SW480 (cell line): Measurements from ENCODE around the gene MB21D2.

Experiments used
- DNase-seq: peaks from one replicate; pipeline ENCODE4 v3.0.0-alpha.2; 2016; ENCODE audit warnings: low spot score

MB21D2 gene

GRCh38 chr3:192833177-192833890 is 84.3 kb downstream of the MB21D2 start:
- DNase-seq, result no peak

GRCh38 chr3:192831801-192832347 is 85.8 kb downstream of the MB21D2 start:
- DNase-seq, result no peak

GRCh38 chr3:192831111-192831644 is 86.5 kb downstream of the MB21D2 start:
- no peak for DNase-seq

GRCh38 chr3:192830291-192831110 is 87.2 kb downstream of the MB21D2 start:
- no peak for DNase-seq

GRCh38 chr3:192827863-192828594 is 89.6 kb downstream of the MB21D2 start:
- no peak for DNase-seq

GRCh38 chr3:192827208-192827607 is 90.4 kb downstream of the MB21D2 start:
- no peak for DNase-seq

GRCh38 chr3:192826214-192827006 is 91.2 kb downstream of the MB21D2 start:
- DNase-seq, result no peak

GRCh38 chr3:192825657-192826200 is 91.9 kb downstream of the MB21D2 start:
- peak; percentile 41 for DNase-seq

- DNase-seq, result no peak
Observed at GRCh38 chr3:192825216-192825615, 92.4 kb downstream of the MB21D2 start.

- no peak for DNase-seq
Observed at GRCh38 chr3:192824313-192824712, 93.3 kb downstream of the MB21D2 start.

GRCh38 chr3:192821161-192821560 is 96.5 kb downstream of the MB21D2 start:
- no peak for DNase-seq

- no peak for DNase-seq
Observed at GRCh38 chr3:192820161-192820560, 97.5 kb downstream of the MB21D2 start.

- peak; percentile 38 for DNase-seq
Observed at GRCh38 chr3:192819001-192819569, 98.6 kb downstream of the MB21D2 start.

GRCh38 chr3:192818126-192818525 is 99.5 kb downstream of the MB21D2 start:
- no peak for DNase-seq

GRCh38 chr3:192817506-192817905 is 100.2 kb downstream of the MB21D2 start:
- no peak for DNase-seq

GRCh38 chr3:192817053-192817452 is 100.6 kb downstream of the MB21D2 start:
- DNase-seq, result no peak

GRCh38 chr3:192816351-192816750 is 101.3 kb downstream of the MB21D2 start:
- DNase-seq, result peak; percentile 62

- DNase-seq, result peak; percentile 53
Observed at GRCh38 chr3:192812743-192813383, 104.8 kb downstream of the MB21D2 start.

- DNase-seq, result no peak
Observed at GRCh38 chr3:192805711-192806110, 111.9 kb downstream of the MB21D2 start.

GRCh38 chr3:192804502-192804901 is 113.2 kb downstream of the MB21D2 start:
- no peak for DNase-seq
